NCI-H2227 treated with DMSO at 0.1 percent for 48 hours (cell line): Measurements from ENCODE around the gene LRRC38.
"Not testable (repeated sequence)": the region's sequence is repeated elsewhere in the genome, so short reads cannot be mapped to it uniquely, and the experiment has no call there.

ENCODE experiments used
- DNase-seq: peaks from one replicate; lab custom pipeline; 2025; lab: John Stamatoyannopoulos, UW

LRRC38 gene

GRCh38 chr1:13462682-13463081 is 51.1 kb downstream of the LRRC38 start:
- DNase-seq: no peak

GRCh38 chr1:13461977-13462376 is 51.8 kb downstream of the LRRC38 start:
- DNase-seq: no peak

- no peak for DNase-seq
Measured at GRCh38 chr1:13456904-13457532, 56.8 kb downstream of the LRRC38 start.

- no peak for DNase-seq
Measured at GRCh38 chr1:13451399-13451965, 62.3 kb downstream of the LRRC38 start.

GRCh38 chr1:13450204-13450603 is 63.6 kb downstream of the LRRC38 start:
- no peak for DNase-seq

- no peak for DNase-seq
Measured at GRCh38 chr1:13443335-13443979, 70.3 kb downstream of the LRRC38 start.

GRCh38 chr1:13439104-13439783 is 74.6 kb downstream of the LRRC38 start:
- not testable (repeated sequence) for DNase-seq

GRCh38 chr1:13435458-13435857 is 78.3 kb downstream of the LRRC38 start:
- no peak for DNase-seq

- not testable (repeated sequence) for DNase-seq
Measured at GRCh38 chr1:13433694-13434358, 80.0 kb downstream of the LRRC38 start.

- DNase-seq: no peak
Measured at GRCh38 chr1:13432251-13432650, 81.6 kb downstream of the LRRC38 start.

GRCh38 chr1:13430495-13430894 is 83.3 kb downstream of the LRRC38 start:
- no peak for DNase-seq
